Epithelial cell of esophagus (primary cell): ENCODE data around the gene TRPM5.

Experiments
- DNase-seq: peaks from one replicate; pipeline ENCODE4 v3.0.0; 2010; ENCODE audit warnings: low read depth
- H3K4me3 ChIP-seq: 2 replicates; pipeline ENCODE4 v1.5.1; 2011; ENCODE audit warnings: mild to moderate bottlenecking, low read length, control low read depth
- TF ChIP-seq, protein P1 (sequence below): IDR thresholded peaks from 2 replicates; pipeline ENCODE4 v1.5.1; 2011; ENCODE audit warnings: low read depth, mild to moderate bottlenecking, low read length, control low read depth, inconsistent platforms; ENCODE audit not compliant: insufficient read depth; ENCODE audit errors: missing control alignments

Gene TRPM5

DNA sequence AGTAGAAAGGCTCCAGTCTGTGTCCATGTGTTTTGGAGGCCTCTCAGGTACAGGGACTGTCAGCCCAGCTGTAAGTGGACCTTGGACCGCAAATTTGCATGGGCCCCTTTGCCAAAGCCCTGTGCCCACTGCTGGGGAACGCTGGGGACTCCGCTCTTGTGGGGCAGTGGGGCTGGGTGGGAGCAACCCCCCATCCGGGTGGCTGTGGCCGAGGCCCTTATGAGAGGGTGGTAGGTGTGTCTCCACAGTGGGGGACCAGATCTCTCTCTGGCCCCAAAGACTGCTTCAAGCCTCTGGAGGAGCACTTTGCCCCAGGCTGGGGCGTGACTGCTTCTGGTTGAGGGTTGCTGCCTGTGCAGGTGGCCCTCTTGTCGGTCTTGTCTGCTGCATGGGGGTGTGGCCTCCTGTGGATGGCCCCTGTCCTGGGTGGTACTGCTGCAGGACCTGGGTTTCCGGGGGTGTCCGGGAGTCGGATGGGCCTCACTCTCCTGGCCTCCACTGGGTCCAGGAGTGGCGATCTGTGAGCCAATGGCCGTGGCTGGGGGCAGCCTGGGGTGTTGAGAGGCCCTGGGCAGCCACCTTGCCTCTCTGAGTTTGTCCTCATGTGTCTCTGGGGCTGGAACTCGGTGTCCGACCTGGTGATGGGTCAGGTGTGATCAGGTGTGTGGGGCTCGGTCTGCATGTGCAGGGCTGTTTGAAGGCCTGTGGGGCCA is 16.4 kb upstream of the TRPM5 start:
- TF ChIP-seq, protein P1, sequence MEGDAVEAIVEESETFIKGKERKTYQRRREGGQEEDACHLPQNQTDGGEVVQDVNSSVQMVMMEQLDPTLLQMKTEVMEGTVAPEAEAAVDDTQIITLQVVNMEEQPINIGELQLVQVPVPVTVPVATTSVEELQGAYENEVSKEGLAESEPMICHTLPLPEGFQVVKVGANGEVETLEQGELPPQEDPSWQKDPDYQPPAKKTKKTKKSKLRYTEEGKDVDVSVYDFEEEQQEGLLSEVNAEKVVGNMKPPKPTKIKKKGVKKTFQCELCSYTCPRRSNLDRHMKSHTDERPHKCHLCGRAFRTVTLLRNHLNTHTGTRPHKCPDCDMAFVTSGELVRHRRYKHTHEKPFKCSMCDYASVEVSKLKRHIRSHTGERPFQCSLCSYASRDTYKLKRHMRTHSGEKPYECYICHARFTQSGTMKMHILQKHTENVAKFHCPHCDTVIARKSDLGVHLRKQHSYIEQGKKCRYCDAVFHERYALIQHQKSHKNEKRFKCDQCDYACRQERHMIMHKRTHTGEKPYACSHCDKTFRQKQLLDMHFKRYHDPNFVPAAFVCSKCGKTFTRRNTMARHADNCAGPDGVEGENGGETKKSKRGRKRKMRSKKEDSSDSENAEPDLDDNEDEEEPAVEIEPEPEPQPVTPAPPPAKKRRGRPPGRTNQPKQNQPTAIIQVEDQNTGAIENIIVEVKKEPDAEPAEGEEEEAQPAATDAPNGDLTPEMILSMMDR, result no peak
- DNase-seq, result no peak
- no peak overlapping the region for H3K4me3 ChIP-seq

DNA sequence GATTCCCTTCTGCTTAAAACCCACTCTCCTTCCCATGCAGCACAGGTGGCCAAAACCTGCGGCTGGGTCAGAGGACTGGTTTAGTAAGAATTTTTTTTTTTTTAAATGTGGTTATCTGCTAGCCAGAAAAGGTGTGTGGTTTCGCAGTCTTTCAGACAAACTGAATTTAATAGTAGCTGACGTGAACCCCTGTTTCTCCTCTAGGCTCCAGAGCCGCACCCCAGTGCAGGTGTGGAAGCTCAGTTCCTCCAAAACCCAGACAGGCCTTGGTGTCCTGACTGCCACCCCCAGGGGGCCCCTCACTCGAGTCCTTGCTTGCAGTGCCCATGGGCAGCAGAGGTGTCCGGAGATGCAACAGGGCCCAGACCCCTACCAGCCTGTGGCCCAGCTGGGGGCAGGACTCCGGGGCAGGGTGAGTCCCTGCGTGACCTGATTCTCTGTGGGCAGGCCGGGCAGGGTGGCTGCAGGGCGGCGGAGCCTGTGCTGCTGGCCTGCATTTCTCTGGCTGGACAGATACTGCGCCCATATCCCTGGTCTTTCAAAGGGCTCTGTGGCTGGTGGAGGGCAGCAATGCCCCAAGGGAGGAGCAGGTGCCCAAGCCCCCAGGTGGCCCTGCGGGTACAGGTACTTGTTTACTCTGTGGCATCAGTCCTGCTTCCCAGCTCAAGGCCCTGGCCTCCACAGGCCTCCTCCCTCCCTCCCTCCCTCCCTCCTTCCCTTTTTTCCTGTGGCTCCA is 15.7 kb upstream of the TRPM5 start:
- no peak for DNase-seq
- H3K4me3 ChIP-seq, result no peak overlapping the region
- TF ChIP-seq, protein P1, result no peak

DNA sequence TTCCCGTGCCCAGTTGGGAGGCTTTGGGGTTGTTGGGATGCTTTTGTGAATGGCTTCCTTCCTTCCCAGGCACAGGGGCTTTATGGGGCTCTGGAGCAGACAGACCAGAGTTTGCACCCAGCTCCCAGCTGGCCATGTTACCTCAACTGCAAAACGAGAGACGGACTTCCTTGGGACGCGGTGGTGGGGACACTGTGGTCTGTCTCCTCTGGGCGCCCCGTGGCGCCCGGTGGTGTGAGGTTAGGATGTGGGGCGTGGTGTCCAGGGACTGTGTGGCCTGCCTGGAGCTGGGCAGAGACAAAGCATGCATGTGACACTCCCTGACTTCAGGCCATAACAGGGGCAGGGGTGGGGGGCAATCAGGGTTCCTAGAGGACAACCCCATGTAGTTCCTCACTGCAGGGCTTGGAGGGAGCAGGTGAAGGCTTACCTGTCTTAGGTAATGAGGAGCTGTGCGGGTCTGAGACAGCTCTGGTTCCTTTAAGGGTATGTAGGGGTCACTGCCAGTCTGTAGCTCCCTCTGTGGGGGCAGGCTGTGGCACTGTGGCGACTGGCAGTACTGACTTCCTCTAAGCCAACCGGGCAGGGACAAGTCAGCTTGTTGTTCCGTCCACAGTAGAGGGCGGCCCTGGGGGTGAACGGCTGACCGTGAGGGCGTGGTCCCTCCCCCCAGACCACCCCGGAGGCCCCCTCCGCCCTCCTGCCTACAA is 14.9 kb upstream of the TRPM5 start:
- TF ChIP-seq, protein P1, result no peak
- no peak for DNase-seq
- H3K4me3 ChIP-seq, result no peak overlapping the region

DNA sequence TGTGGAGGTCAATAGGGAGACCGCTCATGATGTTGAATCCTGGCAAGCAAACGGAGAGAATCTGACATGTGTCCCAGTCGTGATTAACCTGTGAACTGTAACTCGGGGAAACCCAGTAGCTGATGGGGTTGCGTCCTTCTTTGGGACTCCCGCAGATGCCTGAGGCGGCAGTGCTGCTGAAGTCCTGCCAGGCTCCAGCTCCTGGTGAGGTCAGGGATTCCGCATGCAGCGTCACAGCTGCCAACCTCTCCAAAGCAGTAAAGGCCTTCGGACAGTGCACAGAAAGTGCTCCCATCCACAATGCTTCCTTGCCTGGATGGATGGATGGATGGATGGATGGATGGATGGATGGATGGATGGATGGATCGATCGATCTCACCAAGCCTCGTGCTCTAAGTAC is 14.0 kb upstream of the TRPM5 start:
- DNase-seq, result no peak
- no peak overlapping the region for H3K4me3 ChIP-seq
- TF ChIP-seq, protein P1, result no peak

DNA sequence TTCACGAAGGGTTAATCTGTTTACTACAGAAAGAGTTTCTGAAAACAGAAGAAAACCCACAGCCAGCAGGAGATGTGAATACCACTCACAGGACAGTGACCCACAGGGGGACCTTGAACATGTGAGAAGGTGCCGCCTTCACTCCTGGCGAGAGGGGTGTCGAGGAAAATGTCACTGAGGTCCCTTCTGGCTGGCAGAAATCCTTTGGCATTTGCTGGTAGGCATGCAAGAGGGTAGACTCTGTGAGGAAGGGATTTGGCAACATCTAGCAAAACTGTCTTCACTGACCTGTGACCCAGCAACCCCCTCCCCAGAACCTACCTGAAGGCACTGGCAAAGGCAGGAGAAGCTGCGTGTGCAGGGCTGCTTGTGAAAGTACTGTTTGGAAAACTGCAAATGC is 9.1 kb upstream of the TRPM5 start:
- TF ChIP-seq, protein P1, result no peak
- no peak for DNase-seq

DNA sequence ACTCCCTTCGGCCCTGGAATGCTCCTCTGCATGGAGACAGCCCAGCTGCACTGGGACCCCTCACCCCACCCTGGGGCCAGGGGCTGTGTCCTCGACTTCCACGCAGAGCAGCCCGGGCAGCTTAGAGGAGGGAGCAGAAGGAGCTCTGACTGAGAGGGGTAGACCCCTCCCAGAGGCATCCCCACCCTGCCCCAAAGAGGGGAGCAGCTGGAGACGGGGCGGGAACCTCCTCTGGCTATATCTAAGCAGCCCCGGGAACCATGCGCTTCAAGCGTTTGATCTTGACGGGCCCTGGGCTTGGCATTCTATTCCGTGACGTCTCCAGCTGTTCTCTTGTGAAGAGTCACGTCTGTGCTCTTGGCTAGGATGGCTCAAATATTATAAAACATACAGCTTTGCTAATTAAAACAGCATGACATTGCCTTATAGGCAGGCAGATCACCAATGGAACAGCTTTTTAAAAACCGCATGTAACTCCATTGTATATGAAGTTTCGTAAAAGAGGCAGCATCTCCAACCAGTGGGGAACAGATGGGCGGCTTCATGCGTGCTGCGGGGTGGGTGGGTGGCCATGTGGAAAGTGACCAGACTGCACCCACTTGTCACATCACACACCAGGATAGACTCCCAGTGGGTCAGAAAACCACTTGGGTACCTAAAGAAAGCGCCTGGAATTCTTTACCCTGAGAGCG is 8.2 kb upstream of the TRPM5 start:
- TF ChIP-seq, protein P1, result no peak
- no peak overlapping the region for H3K4me3 ChIP-seq
- no peak for DNase-seq

More for the DNA sequence above, 9.1 kb upstream of the TRPM5 start:
- no peak overlapping the region for H3K4me3 ChIP-seq
